B cell (primary cell): ENCODE results near the gene PINLYP. TPM values are rescaled to one million over a fixed set of nuclear protein-coding genes. Genes with fewer than 3 reads are reported as not detected.
A peak's percentile ranks its signal among the peaks of the same experiment; 100 is the strongest.

ENCODE experiments used
- ATAC-seq: fragments of 200-7000 bp; cut with Tn5 transposase; one replicate; pipeline ENCODE4 v1.10.0; 2021; ENCODE audit warnings: low read depth, mild to moderate bottlenecking, moderate number of reproducible peaks, moderate library complexity
- CTCF ChIA-PET: fragments of 350-600 bp; sonication (Branson Sonifier 250); formaldehyde crosslinking; loops from one replicate; lab custom pipeline; 2021; ENCODE audit warnings: antibody characterized with exemption, inconsistent platforms; lab: Charles Lee
- POLR2A ChIA-PET: fragments of 350-600 bp; sonication (Branson Sonifier 250); formaldehyde crosslinking; loops from one replicate; lab custom pipeline; 2021; ENCODE audit warnings: antibody characterized with exemption; lab: Charles Lee
- DNase-seq: peaks from one replicate; pipeline ENCODE4 v3.0.0; 2013
- H2AFZ ChIP-seq: 2 replicates; pipeline ENCODE4 v1.6.1; 2012; ENCODE audit warnings: mild to moderate bottlenecking, low read depth, low read length; ENCODE audit not compliant: insufficient read depth, poor library complexity, severe bottlenecking
- H3K27ac ChIP-seq, 2 donors: 1 replicate in 1 of 2; 2 replicates in 1 of 2; pipeline ENCODE4 v1.5.1; 2012 to 2013; ENCODE audit warnings: low read length in 2 of 2, mild to moderate bottlenecking in 2 of 2, moderate library complexity in 1 of 2
- H3K27me3 ChIP-seq, 4 experiments: fragments of 200-600 bp in 1 of 4; sonication (generic) in 1 of 4; replicated peaks in 1 of 4; 1 replicate in 2 of 4; 2 replicates in 2 of 4; pipeline versions ENCODE4 v1.6.1 to v1.7.0; 2013 to 2016; ENCODE audit warnings: low read length in 3 of 4, mild to moderate bottlenecking in 2 of 4, mixed read lengths in 1 of 4, moderate library complexity in 1 of 4; ENCODE audit not compliant: insufficient read depth in 4 of 4, control insufficient read depth in 3 of 4; ENCODE audit errors: control extremely low read depth in 1 of 4
- H3K36me3 ChIP-seq, 2 experiments: replicated peaks in 1 of 2; 1 replicate in 1 of 2; 2 replicates in 1 of 2; pipeline versions ENCODE4 v1.6.1 to v1.7.1; 2013; ENCODE audit warnings: low read length in 1 of 2; ENCODE audit not compliant: insufficient read depth in 2 of 2, control insufficient read depth in 1 of 2; ENCODE audit errors: control extremely low read depth in 1 of 2, extremely low read depth in 1 of 2
- H3K4me1 ChIP-seq, 2 donors: fragments of 200-600 bp in 1 of 2; sonication (generic) in 1 of 2; 1 replicate in 1 of 2; 2 replicates in 1 of 2; pipeline versions ENCODE4 v1.5.1 to v1.6.1; 2013 to 2017; ENCODE audit warnings: low read length in 2 of 2; ENCODE audit not compliant: control insufficient read depth in 2 of 2, insufficient read depth in 2 of 2
- H3K4me2 ChIP-seq: replicated peaks from 2 replicates; pipeline ENCODE3; 2012; ENCODE audit warnings: mild to moderate bottlenecking, low read depth, low read length; ENCODE audit not compliant: poor library complexity, severe bottlenecking
- H3K4me3 ChIP-seq, 5 experiments: fragments of 200-600 bp in 1 of 5; sonication (generic) in 1 of 5; 1 replicate in 3 of 5; 2 replicates in 2 of 5; pipeline versions ENCODE4 v1.5.1 to v1.7.0; 2011 to 2016; ENCODE audit warnings: low read length in 4 of 5, mild to moderate bottlenecking in 4 of 5, low read depth in 2 of 5, control low read depth in 1 of 5, moderate library complexity in 1 of 5; ENCODE audit not compliant: insufficient read depth in 1 of 5; ENCODE audit errors: control extremely low read depth in 1 of 5, extremely low read depth in 1 of 5
- H3K79me2 ChIP-seq: fragments of 200-600 bp; sonication (generic); one replicate; pipeline ENCODE4 v1.6.0; 2016; ENCODE audit warnings: low read length; ENCODE audit not compliant: control insufficient read depth, insufficient read depth
- H3K9ac ChIP-seq: fragments of 200-600 bp; sonication (generic); 2 replicates; pipeline ENCODE4 v1.6.1; 2017; ENCODE audit warnings: mild to moderate bottlenecking, low read length, moderate library complexity
- H3K9me3 ChIP-seq, 3 donors: one replicate each; pipeline versions ENCODE4 v1.6.1 to v1.7.1; 2013; ENCODE audit warnings: low read length in 2 of 3; ENCODE audit not compliant: control insufficient read depth in 2 of 3, insufficient read depth in 1 of 3; ENCODE audit errors: control extremely low read depth in 1 of 3
- H4K20me1 ChIP-seq: 2 replicates; pipeline ENCODE4 v1.6.0; 2012; ENCODE audit warnings: mild to moderate bottlenecking, low read length; ENCODE audit not compliant: insufficient read depth, control insufficient read depth, poor library complexity, severe bottlenecking
- H3K27ac Mint-ChIP-seq: one replicate; pipeline ENCODE4 v1.8.0; 2021; ENCODE audit warnings: mixed read lengths
- H3K27me3 Mint-ChIP-seq: one replicate; pipeline ENCODE4 v1.8.0; 2021; ENCODE audit warnings: mixed read lengths
- H3K4me1 Mint-ChIP-seq: one replicate; pipeline ENCODE4 v1.8.0; 2021; ENCODE audit warnings: mixed read lengths
- H3K4me3 Mint-ChIP-seq: one replicate; pipeline ENCODE4 v1.8.0; 2021; ENCODE audit warnings: mixed read lengths
- H3K9me3 Mint-ChIP-seq: one replicate; pipeline ENCODE4 v1.8.0; 2022; ENCODE audit warnings: mixed read lengths; ENCODE audit not compliant: insufficient read depth
- CTCF ChIP-seq: fragments of 200-600 bp; IDR thresholded peaks from one replicate; pipeline ENCODE4 v1.8.0; 2022; ENCODE audit warnings: antibody characterized with exemption, mild to moderate bottlenecking
- EZH2 ChIP-seq: IDR thresholded peaks from 2 replicates; pipeline ENCODE4 v1.6.1; 2012; ENCODE audit warnings: borderline replicate concordance, low read depth, mild to moderate bottlenecking, moderate library complexity, low read length; ENCODE audit not compliant: insufficient read depth, poor library complexity, severe bottlenecking
- WGBS: methylation state at CpG from one replicate; pipeline ENCODE4 v1.1.5; 2013; ENCODE audit warnings: missing lambda C conversion rate; ENCODE audit not compliant: insufficient coverage; 5-methylcytosine and 5-hydroxymethylcytosine counted together
- intact Hi-C: fragments of 100-400 bp; cut with micrococcal nuclease; formaldehyde crosslinking; loops from one replicate; pipeline ENCODE4 v1.10.0; 2022
- polyA minus RNA-seq: library from RNA; depleted of rRNA, polyadenylated mRNA; stranded (reverse); fragments of >200 nt; gene quantifications from 2 replicates; pipeline ENCODE4 v1.2.3, GENCODE V29; 2012
- polyA plus RNA-seq: library from polyadenylated mRNA; depleted of rRNA; stranded (reverse); fragments of >200 nt; gene quantifications from 2 replicates; pipeline ENCODE4 v1.2.3, GENCODE V29; 2012
- total RNA-seq, 2 donors: library from RNA; stranded (reverse); fragments of 120-200 nt in 1 of 2; gene quantifications; 1 replicate in 1 of 2; 2 replicates in 1 of 2; pipeline versions ENCODE4 v1.2.3 to v1.2.4, GENCODE V29; 2013 to 2022

The PINLYP gene
- total RNA-seq (0.97 and 2.9 TPM in 2 replicates), polyA plus RNA-seq (1.9 and 2.0 TPM in 2 replicates), polyA minus RNA-seq (0.14 and 0.86 TPM in 2 replicates)
- 1.4 TPM for total RNA-seq (2013)

- intact Hi-C loops: loop anchor here (1.0 kb wide), 5 partner anchors 12 to 207 kb away; partner anchors contain the start of genes IRGQ, ZNF428, ZNF575 and ZNF576
- peak; percentile 99 for ATAC-seq
- Histone ChIP-seq H3K4me1 (peaks cover 16 to 29% of the 10 kb centered on the region in 2 donors), H3K9ac (peak within 1 kb of the TSS; percentile 84), H3K4me3 (peak within 1 kb of the TSS; percentile 67 to 98 (median 82)), H3K36me3 (peaks cover 0 to 10% of the 10 kb centered on the region in 2 experiments), H4K20me1 (peaks cover under 1% of the 10 kb centered on the region), H3K27me3 (no peaks in the 10 kb centered on the region), H2AFZ (peak within 1 kb of the TSS; percentile 81), H3K9me3 (no peaks in the 10 kb centered on the region), H3K27ac (peak within 1 kb of the TSS; percentile 74 to 89), H3K4me2 (peak within 1 kb of the TSS; percentile 84), H3K79me2 (peaks cover 35% of the 10 kb centered on the region)
- peak within 1 kb of the TSS; percentile 92 for H3K27ac Mint-ChIP-seq
- no peaks in the 10 kb centered on the region for H3K27me3 Mint-ChIP-seq
- H3K4me1 Mint-ChIP-seq: peaks cover 42% of the 10 kb centered on the region
- ChIA-PET CTCF (interaction anchor here (0.7 to 3.2 kb wide), 9 partner anchors 10 to 234 kb away, joined by 3 to 21 read pairs (median 5); partner anchors contain the start of genes IRGQ and ZNF576), POLR2A (interaction anchor here (0.6 to 3.3 kb wide), 6 partner anchors 16 to 1174 kb away, joined by 3 to 15 read pairs (median 5); partner anchors contain the start of genes IRGQ, ZNF575 and ZNF576)
- no peaks in the 10 kb centered on the region for H3K9me3 Mint-ChIP-seq
- TF ChIP-seq EZH2 (no peak), CTCF (no peak)
- WGBS: under 1% methylated on average over 38 of the region's 51 CpGs
- peak within 1 kb of the TSS; percentile 97 for H3K4me3 Mint-ChIP-seq
- DNase-seq: peak; percentile 99
Observed at GRCh38 chr19:43575156-43575950, at the start of gene PINLYP, which contains the start of gene XRCC1. Gene PINLYP, plus strand, starts transcription at chr19:43575801. Its CDS starts 1,391 bp downstream, at chr19:43577192. Gene XRCC1, minus strand, starts transcription at chr19:43575527. Its CDS starts 69 bp downstream, at chr19:43575458.
